ENCODE data around the gene WNT5A. TPM values are rescaled to one million over a fixed set of nuclear protein-coding genes. Genes with fewer than 3 reads are reported as not detected.

Gene WNT5A
- total and polyA plus RNA-seq, 2 of the 4 experiments (the other 2 are of a cell fraction) = 224 to 231 TPM

DNA sequence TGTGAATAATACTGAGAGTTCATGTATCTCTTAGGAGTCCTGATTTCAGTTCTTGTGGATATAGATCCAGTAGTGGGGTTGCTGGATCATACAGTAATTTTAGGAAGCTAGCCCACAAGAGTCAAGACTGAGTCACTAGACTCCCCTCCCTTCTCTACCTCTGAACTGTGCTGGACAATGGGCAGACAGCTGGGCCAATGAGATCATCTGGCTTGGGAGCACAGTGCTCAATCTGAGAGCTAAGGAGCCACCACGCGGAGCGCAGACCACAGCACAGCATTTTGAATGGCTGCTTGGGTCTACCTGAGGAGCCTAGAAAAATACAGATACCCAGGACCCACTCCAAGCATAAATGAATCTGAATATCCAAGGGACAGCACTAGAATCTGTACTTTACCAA, 32.5 kb downstream of the WNT5A start:
- WGBS, 2 experiments (ENCODE audit: extremely low coverage in 2 of 2, insufficient read length in 1 of 2) = 100% methylated on average over 2 of the region's 3 CpGs; no CpG with 5 or more reads in 1 of the 2 experiments
- TF ChIP-seq, protein P1, sequence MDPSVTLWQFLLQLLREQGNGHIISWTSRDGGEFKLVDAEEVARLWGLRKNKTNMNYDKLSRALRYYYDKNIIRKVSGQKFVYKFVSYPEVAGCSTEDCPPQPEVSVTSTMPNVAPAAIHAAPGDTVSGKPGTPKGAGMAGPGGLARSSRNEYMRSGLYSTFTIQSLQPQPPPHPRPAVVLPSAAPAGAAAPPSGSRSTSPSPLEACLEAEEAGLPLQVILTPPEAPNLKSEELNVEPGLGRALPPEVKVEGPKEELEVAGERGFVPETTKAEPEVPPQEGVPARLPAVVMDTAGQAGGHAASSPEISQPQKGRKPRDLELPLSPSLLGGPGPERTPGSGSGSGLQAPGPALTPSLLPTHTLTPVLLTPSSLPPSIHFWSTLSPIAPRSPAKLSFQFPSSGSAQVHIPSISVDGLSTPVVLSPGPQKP (IDR thresholded peaks at IDR 0.05; ENCODE audit: borderline replicate concordance, low read depth, low read length) = no peak
- TF ChIP-seq MAFK (IDR thresholded peaks at IDR 0.05; ENCODE audit: low read depth, low read length) (no peak), CHD1 (IDR thresholded peaks at IDR 0.05; ENCODE audit: low read depth, low read length) (no peak), BHLHE40 (IDR thresholded peaks at IDR 0.05; ENCODE audit: low read depth, low read length) (no peak), RCOR1 (IDR thresholded peaks at IDR 0.05; ENCODE audit: insufficient replicate concordance, low read length) (no peak), SMC3 (IDR thresholded peaks at IDR 0.05; ENCODE audit: low read depth, low read length) (no peak), RAD21 (IDR thresholded peaks at IDR 0.05; ENCODE audit: low read length) (no peak), MXI1 (IDR thresholded peaks at IDR 0.05; ENCODE audit: borderline replicate concordance, low read depth, low read length) (no peak), POLR2A (IDR thresholded peaks at IDR 0.05; ENCODE audit: low read depth, low read length) (no peak), CEBPB (IDR thresholded peaks at IDR 0.05; ENCODE audit: low read depth, low read length) (no peak), FOS (IDR thresholded peaks at IDR 0.05; ENCODE audit: low read depth, low read length) (no peak)
- TF ChIP-seq, protein P2, sequence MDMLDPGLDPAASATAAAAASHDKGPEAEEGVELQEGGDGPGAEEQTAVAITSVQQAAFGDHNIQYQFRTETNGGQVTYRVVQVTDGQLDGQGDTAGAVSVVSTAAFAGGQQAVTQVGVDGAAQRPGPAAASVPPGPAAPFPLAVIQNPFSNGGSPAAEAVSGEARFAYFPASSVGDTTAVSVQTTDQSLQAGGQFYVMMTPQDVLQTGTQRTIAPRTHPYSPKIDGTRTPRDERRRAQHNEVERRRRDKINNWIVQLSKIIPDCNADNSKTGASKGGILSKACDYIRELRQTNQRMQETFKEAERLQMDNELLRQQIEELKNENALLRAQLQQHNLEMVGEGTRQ (IDR thresholded peaks at IDR 0.05; ENCODE audit: low read depth, low read length) = no peak
- TF ChIP-seq, protein P3, sequence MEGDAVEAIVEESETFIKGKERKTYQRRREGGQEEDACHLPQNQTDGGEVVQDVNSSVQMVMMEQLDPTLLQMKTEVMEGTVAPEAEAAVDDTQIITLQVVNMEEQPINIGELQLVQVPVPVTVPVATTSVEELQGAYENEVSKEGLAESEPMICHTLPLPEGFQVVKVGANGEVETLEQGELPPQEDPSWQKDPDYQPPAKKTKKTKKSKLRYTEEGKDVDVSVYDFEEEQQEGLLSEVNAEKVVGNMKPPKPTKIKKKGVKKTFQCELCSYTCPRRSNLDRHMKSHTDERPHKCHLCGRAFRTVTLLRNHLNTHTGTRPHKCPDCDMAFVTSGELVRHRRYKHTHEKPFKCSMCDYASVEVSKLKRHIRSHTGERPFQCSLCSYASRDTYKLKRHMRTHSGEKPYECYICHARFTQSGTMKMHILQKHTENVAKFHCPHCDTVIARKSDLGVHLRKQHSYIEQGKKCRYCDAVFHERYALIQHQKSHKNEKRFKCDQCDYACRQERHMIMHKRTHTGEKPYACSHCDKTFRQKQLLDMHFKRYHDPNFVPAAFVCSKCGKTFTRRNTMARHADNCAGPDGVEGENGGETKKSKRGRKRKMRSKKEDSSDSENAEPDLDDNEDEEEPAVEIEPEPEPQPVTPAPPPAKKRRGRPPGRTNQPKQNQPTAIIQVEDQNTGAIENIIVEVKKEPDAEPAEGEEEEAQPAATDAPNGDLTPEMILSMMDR (conservative IDR thresholded peaks at IDR 0.05; ENCODE audit: low read depth, low read length) = no peak
- Histone ChIP-seq H3K4me2 (ENCODE audit: low read depth, low read length) (no peak overlapping the region), H2AK9ac (replicated peaks; ENCODE audit: low read depth, low read length, poor library complexity) (no peak overlapping the region), H3K4ac (ENCODE audit: low read depth, low read length) (peak overlapping the region; percentile 21), H2AK5ac (ENCODE audit: low read depth, low read length) (0 out of 2 replicates have a peak overlapping the region, but pooled peaks have one; percentile 0), H2BK15ac (ENCODE audit: low read depth, low read length) (peak overlapping the region; percentile 65; the same call in 1 of the 3 replicates), H3K23ac (ENCODE audit: low read depth, low read length) (no peak overlapping the region), H3K14ac (replicated peaks; ENCODE audit: low read depth, low read length) (no peak overlapping the region), H4K91ac (ENCODE audit: insufficient read depth, low read depth, low read length) (no peak overlapping the region), H3K9ac (ENCODE audit: low read depth, low read length) (no peak overlapping the region), H3K18ac (ENCODE audit: low read depth, low read length) (no peak overlapping the region), H2AFZ (replicated peaks; ENCODE audit: low read length, poor library complexity) (no peak overlapping the region), H3K79me1 (ENCODE audit: low read depth in 1 of 2, low read length in 2 of 2) (no peaks in the 10 kb centered on the region), H4K20me1 (ENCODE audit: insufficient read depth, low read length) (no peaks in the 10 kb centered on the region), H2BK120ac (ENCODE audit: low read depth, low read length) (no peak overlapping the region), H3K9me1 (ENCODE audit: insufficient read depth, low read length) (no peaks in the 10 kb centered on the region), H2BK5ac (ENCODE audit: low read depth, low read length, poor library complexity, severe bottlenecking) (no peak overlapping the region), H3K4me3 (ENCODE audit: insufficient read depth, low read depth, low read length) (no peak overlapping the region), H2BK20ac (ENCODE audit: low read depth, low read length) (no peak overlapping the region), H4K5ac (ENCODE audit: low read depth, low read length) (no peak overlapping the region), H3K36me3 (ENCODE audit: control insufficient read depth, insufficient read depth, low read length) (no peaks in the 10 kb centered on the region), H4K8ac (ENCODE audit: low read depth in 2 of 2, low read length in 2 of 2) (no peak overlapping the region), H3K9me3 (ENCODE audit: control insufficient read depth, insufficient read depth, low read length) (no peaks in the 10 kb centered on the region), H3K4me1 (ENCODE audit: control insufficient read depth, insufficient read depth, low read length) (no peaks in the 10 kb centered on the region), H3K56ac (ENCODE audit: extremely low read depth, insufficient read depth, low read length) (no peak overlapping the region), H3K27me3 (ENCODE audit: control insufficient read depth, insufficient read depth, low read length) (no peaks in the 10 kb centered on the region), H3K27ac (ENCODE audit: insufficient read depth, low read length) (no peak overlapping the region)
- ATAC-seq (ENCODE audit: low read depth) = peak; percentile 53; the same call in 1 of the 2 replicates
- DNase-seq = peak; percentile 61
- in situ Hi-C loops (cut with MboI; ENCODE audit: low sequenced_read_pairs) = no loop called here
- CTCF ChIA-PET = no interaction called here
- intact Hi-C loops (cut with micrococcal nuclease) = no loop called here
- BruUV-seq (replicated peaks) = no TSS peak
- POLR2A ChIA-PET (ENCODE audit: unreplicated experiment) = no interaction called here
- dilution Hi-C loops (cut with HindIII; ENCODE audit: low sequenced_read_pairs, unreplicated experiment) = no loop called here

All from IMR-90 (cell line).